IPS-18c (cell line): ENCODE data around the gene IP6K2.

Source experiments
- H3K4me3 ChIP-seq: 2 replicates; pipeline ENCODE4 v1.7.0; 2013; ENCODE audit warnings: low read depth, mild to moderate bottlenecking, low read length, moderate library complexity; ENCODE audit not compliant: insufficient read depth
- H3K9me3 ChIP-seq: one replicate; pipeline ENCODE4 v1.6.1; 2013; ENCODE audit warnings: mild to moderate bottlenecking, low read length, moderate library complexity; ENCODE audit not compliant: control insufficient read depth, insufficient read depth

IP6K2 gene

DNA sequence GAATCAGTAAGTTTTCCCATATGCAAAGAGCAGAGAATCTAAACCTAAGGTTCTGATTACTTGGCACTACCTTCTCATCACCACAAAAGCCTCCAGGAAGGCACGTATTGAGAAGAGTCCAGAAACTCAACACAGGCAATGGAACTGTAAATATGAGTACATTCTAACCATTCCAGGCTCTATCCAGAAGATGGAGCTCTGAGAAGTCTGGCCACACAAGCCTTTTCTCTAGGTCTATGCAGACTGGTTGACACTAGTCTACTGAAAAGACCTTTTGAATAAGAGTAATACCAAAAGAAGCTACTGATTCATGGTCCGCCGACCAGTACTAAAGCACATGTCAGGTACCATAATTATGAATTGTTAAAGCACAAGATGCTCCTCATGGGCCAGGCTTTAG is 19.1 kb downstream of the IP6K2 start:
- Histone ChIP-seq H3K4me3 (no peak overlapping the region), H3K9me3 (no peaks in the 10 kb centered on the region)

DNA sequence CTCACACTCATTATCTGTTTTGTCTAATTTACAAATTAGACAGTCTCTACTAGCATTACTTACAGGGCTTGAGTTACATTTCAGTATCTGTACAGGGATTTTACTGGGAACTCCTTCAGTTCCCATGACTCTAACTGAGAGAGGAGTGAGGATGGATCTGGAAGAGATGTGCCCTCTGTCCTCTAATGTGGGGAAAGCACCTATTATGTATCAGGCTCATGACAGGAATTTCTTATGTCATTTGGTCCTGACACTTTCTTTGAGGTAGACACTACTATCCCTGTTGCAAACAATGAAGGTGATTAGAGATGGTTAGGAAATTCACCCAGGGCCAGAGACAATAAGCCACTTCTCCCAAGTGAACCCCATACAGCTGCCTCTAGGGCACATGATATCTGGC is 20.4 kb downstream of the IP6K2 start:
- no peak overlapping the region for H3K4me3 ChIP-seq
- no peaks in the 10 kb centered on the region for H3K9me3 ChIP-seq

- Histone ChIP-seq H3K9me3 (no peaks in the 10 kb centered on the region), H3K4me3 (no peak overlapping the region)
Observed at GRCh38 chr3:48696156-48696555, 20.9 kb downstream of the IP6K2 start.

- Histone ChIP-seq H3K9me3 (no peaks in the 10 kb centered on the region), H3K4me3 (peak overlapping the region; percentile 25; the same call in 1 of the 2 replicates)
Observed at GRCh38 chr3:48695393-48695753, 21.6 kb downstream of the IP6K2 start.

DNA sequence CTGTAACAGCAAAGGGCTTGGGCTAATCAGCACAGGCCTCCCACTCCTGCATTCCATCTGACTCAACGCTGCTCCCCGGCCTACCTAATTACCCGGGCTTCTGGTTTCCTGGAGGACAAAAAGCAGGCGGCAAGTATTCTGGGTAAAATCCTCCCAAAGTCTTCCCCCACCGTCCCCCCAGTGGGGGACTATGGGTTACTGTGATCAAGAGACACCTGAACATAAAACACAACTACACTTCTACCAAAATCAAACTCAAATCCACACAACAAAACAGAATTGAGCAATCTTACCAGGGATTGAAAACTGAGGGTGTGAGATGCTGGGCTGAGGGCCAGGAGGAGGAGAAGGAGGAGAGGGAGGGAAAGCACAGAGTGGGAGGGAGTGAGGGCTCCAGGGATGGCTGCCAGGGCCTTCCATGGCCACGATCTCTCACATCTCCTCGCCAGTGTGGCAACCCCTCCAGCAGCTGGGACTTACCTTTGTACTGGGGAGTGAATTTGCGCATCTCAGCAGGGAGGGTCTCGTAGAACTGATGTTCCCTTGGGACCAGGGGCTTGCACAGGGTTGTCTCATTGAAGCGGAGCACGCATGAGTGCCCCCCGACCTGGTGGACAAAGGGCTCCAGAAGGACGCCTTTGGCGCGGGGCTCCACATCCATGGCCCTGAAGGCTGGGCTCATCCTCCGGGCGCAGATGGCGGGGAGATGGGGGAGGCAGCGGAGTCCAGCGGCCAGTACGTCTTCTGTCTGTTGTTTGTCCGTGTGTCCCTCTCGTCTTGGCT is 22.2 kb downstream of the IP6K2 start:
- H3K9me3 ChIP-seq: no peaks in the 10 kb centered on the region
- peak overlapping the region; percentile 25; the same call in 1 of the 2 replicates for H3K4me3 ChIP-seq

GRCh38 chr3:48693826-48694225 is 23.2 kb downstream of the IP6K2 start:
- Histone ChIP-seq H3K9me3 (no peaks in the 10 kb centered on the region), H3K4me3 (no peak overlapping the region; the same call in 1 of the 2 replicates)

DNA sequence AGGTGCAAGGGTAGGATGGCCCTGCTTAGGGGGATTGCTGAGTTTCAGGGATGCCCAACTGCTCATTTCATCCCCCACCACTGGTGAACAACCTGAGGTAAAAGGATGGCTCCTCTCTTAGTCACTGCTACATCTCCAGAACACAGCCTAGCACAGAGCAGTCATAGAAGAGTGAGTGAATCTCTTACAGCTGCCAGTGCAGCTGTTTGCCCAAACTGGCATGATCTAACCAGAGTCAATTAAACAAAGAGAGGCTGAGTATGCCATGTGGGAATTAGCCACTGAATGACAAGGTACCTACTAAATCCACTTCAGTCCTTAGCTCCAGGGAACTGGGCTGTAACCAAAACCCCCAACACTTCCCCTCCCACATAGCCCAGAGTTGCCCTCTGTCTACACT is 24.5 kb downstream of the IP6K2 start:
- Histone ChIP-seq H3K9me3 (no peaks in the 10 kb centered on the region), H3K4me3 (no peak overlapping the region)

DNA sequence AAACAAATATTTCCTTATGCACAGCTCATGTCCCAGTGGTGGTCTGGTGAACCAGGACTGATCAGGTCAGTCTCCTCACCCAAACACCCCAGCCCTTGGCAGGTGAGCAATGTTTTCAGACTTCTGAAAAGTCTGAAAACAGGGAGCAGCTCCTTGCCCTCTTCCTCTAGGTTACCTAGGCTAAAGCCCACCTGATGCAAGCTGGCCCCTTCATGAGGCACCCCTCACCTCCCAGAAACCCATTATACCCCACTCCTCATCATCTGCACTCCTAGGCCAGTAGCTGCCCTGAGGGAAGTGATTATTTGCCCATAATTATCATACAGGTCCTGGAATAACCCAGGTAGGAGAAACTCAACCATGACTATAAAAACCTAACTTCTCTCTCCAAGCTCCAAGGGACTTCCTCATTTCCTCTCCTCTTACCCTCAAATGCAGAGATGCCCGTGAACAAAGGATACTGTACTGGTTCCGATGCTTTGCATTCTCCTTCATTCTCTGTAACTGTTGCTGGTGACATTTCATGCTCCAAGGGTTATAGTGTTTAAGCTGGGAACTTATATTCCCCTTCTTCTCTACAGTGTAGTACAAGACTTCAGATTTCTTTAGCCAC is 26.1 kb downstream of the IP6K2 start:
- Histone ChIP-seq H3K9me3 (peaks cover 1% of the 10 kb centered on the region), H3K4me3 (no peak overlapping the region)

GRCh38 chr3:48689384-48689783 is 27.6 kb downstream of the IP6K2 start:
- no peak overlapping the region for H3K4me3 ChIP-seq
- peaks cover 2% of the 10 kb centered on the region for H3K9me3 ChIP-seq

- H3K4me3 ChIP-seq: no peak overlapping the region
Observed at GRCh38 chr3:48688737-48689075, 28.3 kb downstream of the IP6K2 start.

DNA sequence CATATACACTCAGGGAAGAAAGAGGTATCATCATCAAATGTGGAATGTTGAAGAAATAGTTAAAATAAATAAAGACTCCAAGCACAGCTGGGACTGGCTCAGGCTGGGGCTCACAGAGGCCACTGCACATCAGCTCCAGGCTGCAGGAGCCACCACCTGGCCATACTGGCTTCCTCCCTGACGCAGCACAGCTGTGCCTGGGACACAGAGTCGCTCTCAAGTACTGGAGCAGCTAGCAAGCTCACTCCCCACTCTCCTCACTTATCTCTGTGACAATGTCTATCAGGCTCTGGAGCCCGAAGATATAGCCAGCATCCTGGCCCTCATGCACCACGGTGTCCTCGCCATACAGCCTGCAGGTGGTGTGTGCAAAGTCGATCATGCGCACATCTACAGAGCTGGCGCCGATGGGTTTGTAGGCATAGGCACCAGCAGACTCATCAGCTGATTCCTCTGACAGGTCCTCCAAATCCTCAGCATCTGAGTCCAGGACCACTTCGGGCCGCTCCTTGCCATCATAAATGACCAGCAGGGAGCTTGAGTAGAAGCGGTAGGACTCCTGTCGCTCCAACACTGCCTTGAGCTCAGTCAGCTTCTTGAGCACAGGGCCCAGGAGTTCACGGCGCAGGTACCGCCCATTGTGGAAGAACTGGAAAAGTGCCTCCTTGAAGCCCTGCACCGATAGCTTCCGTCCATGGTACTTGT is 28.8 kb downstream of the IP6K2 start:
- Histone ChIP-seq H3K9me3 (peaks cover 2% of the 10 kb centered on the region), H3K4me3 (no peak overlapping the region)

More at GRCh38 chr3:48688737-48689075, 28.3 kb downstream of the IP6K2 start:
- H3K9me3 ChIP-seq: peaks cover 2% of the 10 kb centered on the region

DNA sequence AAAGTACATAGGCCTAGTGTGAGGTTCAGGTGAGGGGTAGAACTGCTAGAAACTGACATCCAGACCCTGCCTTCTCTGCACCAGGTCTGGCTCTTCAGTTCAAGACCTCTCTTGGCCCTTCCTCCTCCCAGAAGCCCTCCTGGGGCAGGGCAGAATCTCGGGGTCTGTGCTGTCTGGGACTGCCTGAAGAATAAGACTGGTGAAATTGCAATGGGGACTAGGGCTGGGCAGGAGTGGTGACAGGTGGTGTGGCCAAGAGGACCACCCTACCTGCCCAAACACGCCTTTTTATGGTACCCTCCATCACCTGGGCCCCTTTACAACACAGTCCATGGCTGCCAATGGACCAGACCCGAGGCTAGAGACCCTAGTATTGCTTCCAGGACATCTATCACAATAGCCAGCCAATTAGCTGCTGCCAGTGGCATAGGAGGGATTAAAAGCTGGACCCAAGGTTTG is 29.8 kb downstream of the IP6K2 start:
- no peak overlapping the region for H3K4me3 ChIP-seq
- H3K9me3 ChIP-seq: peaks cover 2% of the 10 kb centered on the region

GRCh38 chr3:48686538-48687219 is 30.3 kb downstream of the IP6K2 start:
- H3K9me3 ChIP-seq: peaks cover 2% of the 10 kb centered on the region
- H3K4me3 ChIP-seq: peak overlapping the region; percentile 98; the same call in 1 of the 2 replicates

GRCh38 chr3:48685603-48686511 is 31.2 kb downstream of the IP6K2 start, which contains the start of gene NCKIPSD:
Gene NCKIPSD, minus strand, starts transcription at chr3:48685915. Its CDS starts 108 bp downstream, at chr3:48685807.
- Histone ChIP-seq H3K9me3 (peaks cover 2% of the 10 kb centered on the region), H3K4me3 (peak within 1 kb of the TSS; percentile 98)

DNA sequence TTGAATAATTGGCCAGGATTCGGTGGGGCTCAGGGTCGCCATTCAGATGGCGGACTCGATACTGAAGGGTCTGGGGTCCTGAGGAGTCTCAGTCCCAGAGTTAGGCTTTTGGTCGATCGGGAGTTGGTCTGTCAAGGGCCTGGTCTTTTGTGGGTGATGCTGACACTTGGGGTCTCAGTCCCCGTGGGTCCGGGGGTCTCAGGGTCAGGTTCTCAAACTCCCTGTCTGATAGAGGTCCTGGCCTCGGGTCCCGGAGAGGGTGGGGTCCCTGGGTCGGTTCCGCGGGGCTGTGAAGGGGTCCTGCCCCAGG is 31.8 kb downstream of the IP6K2 start:
- H3K4me3 ChIP-seq: peak overlapping the region; percentile 98
- peaks cover 2% of the 10 kb centered on the region for H3K9me3 ChIP-seq

- Histone ChIP-seq H3K4me3 (peak overlapping the region; percentile 98; the same call in 1 of the 2 replicates), H3K9me3 (peaks cover 2% of the 10 kb centered on the region)
Observed at GRCh38 chr3:48684480-48685143, 32.4 kb downstream of the IP6K2 start.
